Measurements from ENCODE around the gene EIF4G2.

- TF ChIP-seq KLF9 (tag by site-specific recombination; IDR thresholded peaks at IDR 0.05; ENCODE audit: low read depth) (no peak), ZNF610 (tag by site-specific recombination; IDR thresholded peaks at IDR 0.05; ENCODE audit: borderline replicate concordance) (no peak), CTCF (tag by site-specific recombination; IDR thresholded peaks at IDR 0.05) (no peak), ZNF18 (tag by site-specific recombination; IDR thresholded peaks at IDR 0.05) (no peak), ZNF157 (tag by site-specific recombination; IDR thresholded peaks at IDR 0.05) (no peak), ZNF571 (tag by site-specific recombination; IDR thresholded peaks at IDR 0.05) (no peak), ZBTB44 (tag by site-specific recombination; IDR thresholded peaks at IDR 0.05) (no peak), ZNF513 (tag by site-specific recombination; IDR thresholded peaks at IDR 0.05) (no peak)
These were observed 30.9 kb downstream of the EIF4G2 start for GRCh38 chr11:10777806-10778205.

All from HEK293 (cell line).